ENCODE data around the gene EFNA4.
"Not testable (repeated sequence)": the region's sequence is repeated elsewhere in the genome, so short reads cannot be mapped to it uniquely, and the experiment has no call there.

EFNA4 gene

DNA sequence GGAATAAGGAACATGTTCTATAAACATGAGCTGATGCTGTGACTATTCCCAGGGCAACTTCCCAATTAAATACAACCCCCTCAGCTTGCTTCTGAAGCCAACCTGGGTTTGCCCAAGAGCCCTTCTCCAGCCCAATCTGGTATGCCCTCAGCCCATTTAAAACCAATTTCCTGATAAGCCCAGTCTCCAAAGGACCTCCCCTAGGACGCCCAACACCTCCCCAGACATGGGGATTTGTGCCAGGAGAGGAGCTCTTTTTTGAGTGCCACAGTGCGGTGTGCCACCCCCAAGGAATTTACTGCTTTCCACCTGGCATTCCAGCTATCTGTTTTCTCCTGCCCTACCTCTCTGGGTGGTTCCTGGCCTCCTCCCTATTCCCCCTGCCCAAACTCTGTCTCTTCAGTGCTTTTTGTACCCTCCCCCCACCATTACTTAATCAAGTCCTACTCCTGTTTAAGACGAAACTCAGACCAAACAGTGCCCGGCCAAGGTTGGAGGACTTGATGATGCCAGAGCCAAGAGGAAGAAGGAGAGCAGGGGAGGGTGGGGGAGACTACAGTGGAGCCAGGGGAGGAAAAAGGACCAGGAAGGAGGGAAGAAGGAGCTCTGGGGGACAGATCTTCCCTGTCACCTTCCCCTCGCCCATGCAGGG, 52.7 kb downstream of the EFNA4 start:
- H2BK120ac ChIP-seq (ENCODE audit: low read depth, low read length): no peak overlapping the region
- no peak overlapping the region for H2BK12ac ChIP-seq (ENCODE audit: low read length in 2 of 2)
- WGBS: 74% methylated on average over 5 of the region's 5 CpGs
- H2AK5ac ChIP-seq (ENCODE audit: low read length, severe bottlenecking): no peak overlapping the region
- no peaks in the 10 kb centered on the region for H3K9me3 ChIP-seq (ENCODE audit: control insufficient read depth, low read length)
- H3K14ac ChIP-seq (ENCODE audit: low read length in 2 of 2): no peak overlapping the region
- peaks cover 37 to 60% of the 10 kb centered on the region in 2 experiments for H3K27me3 ChIP-seq (ENCODE audit: control insufficient read depth in 1 of 2, insufficient read depth in 1 of 2, low read length in 2 of 2)
- H3K18ac ChIP-seq (ENCODE audit: low read depth in 1 of 2, low read length in 2 of 2): no peak overlapping the region
- no peak overlapping the region for H3K4ac ChIP-seq (ENCODE audit: low read depth in 1 of 2, low read length in 2 of 2)
- no peaks in the 10 kb centered on the region for H3K36me3 ChIP-seq (ENCODE audit: control insufficient read depth in 1 of 2, insufficient read depth in 2 of 2, low read depth in 1 of 2, low read length in 2 of 2)
- H4K8ac ChIP-seq (ENCODE audit: low read length): no peak overlapping the region
- H3K4me1 ChIP-seq (ENCODE audit: control insufficient read depth, insufficient read depth, low read depth, low read length): no peaks in the 10 kb centered on the region
- H3K79me1 ChIP-seq (replicated peaks; ENCODE audit: low read length, poor library complexity, severe bottlenecking): no peaks in the 10 kb centered on the region
- H4K91ac ChIP-seq (ENCODE audit: low read length): no peak overlapping the region
- H3K9ac ChIP-seq (ENCODE audit: low read length): no peak overlapping the region
- H2BK15ac ChIP-seq (ENCODE audit: low read depth, poor library complexity, severe bottlenecking): no peak overlapping the region
- no peak overlapping the region for H3K4me3 ChIP-seq (ENCODE audit: insufficient read depth in 1 of 2, low read depth in 1 of 2, low read length in 2 of 2)
- H3K4me2 ChIP-seq (ENCODE audit: low read length, poor library complexity, severe bottlenecking): no peak overlapping the region
- H3K23ac ChIP-seq (ENCODE audit: low read length in 2 of 2): no peak overlapping the region
- no peak overlapping the region for H2BK5ac ChIP-seq (ENCODE audit: low read depth, low read length, poor library complexity, severe bottlenecking)
- H3K27ac ChIP-seq (ENCODE audit: low read length, poor library complexity, severe bottlenecking): no peak overlapping the region
- no peak overlapping the region for H2AFZ ChIP-seq (ENCODE audit: low read depth, low read length)
- DNase-seq: no peak

DNA sequence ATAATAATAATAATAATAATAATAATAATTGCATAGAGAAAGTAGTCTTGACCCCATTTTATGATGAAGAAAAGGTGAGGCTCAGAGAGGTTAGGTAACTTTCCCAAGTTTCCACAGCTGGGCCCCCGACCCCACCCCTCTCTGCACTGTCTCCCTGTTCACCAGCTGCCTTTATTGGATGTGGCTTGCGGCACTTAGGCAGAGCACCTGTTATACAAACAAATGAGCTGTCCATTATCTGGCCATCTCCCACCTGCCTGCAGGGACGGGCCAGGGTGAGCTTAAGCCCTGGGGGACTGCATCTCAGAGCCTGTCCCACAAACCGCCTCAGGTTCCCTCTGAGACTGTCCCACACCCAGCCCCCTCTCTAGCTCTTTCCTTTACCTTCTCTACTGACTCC, 54.1 kb downstream of the EFNA4 start:
- no peak overlapping the region for H2AFZ ChIP-seq (ENCODE audit: low read depth, low read length)
- H3K18ac ChIP-seq (ENCODE audit: low read depth in 1 of 2, low read length in 2 of 2): no peak overlapping the region
- no peak overlapping the region for H4K91ac ChIP-seq (ENCODE audit: low read length)
- H3K14ac ChIP-seq (ENCODE audit: low read length in 2 of 2): no peak overlapping the region
- DNase-seq: no peak
- H3K4me2 ChIP-seq (ENCODE audit: low read length, poor library complexity, severe bottlenecking): no peak overlapping the region
- no peak overlapping the region for H3K23ac ChIP-seq (ENCODE audit: low read length in 2 of 2)
- H2AK5ac ChIP-seq (ENCODE audit: low read length, severe bottlenecking): no peak overlapping the region
- H2BK5ac ChIP-seq (ENCODE audit: low read depth, low read length, poor library complexity, severe bottlenecking): no peak overlapping the region
- H3K27me3 ChIP-seq (ENCODE audit: control insufficient read depth in 1 of 2, insufficient read depth in 1 of 2, low read length in 2 of 2): peaks cover 42 to 62% of the 10 kb centered on the region in 2 experiments
- 60% methylated on average over 4 of the region's 4 CpGs for WGBS
- no peak overlapping the region for H3K4ac ChIP-seq (ENCODE audit: low read depth in 1 of 2, low read length in 2 of 2)
- no peak overlapping the region for H4K8ac ChIP-seq (ENCODE audit: low read length)
- H3K4me3 ChIP-seq (ENCODE audit: insufficient read depth in 1 of 2, low read depth in 1 of 2, low read length in 2 of 2): no peak overlapping the region
- H3K27ac ChIP-seq (ENCODE audit: low read length, poor library complexity, severe bottlenecking): no peak overlapping the region
- H3K4me1 ChIP-seq (ENCODE audit: control insufficient read depth, insufficient read depth, low read depth, low read length): no peaks in the 10 kb centered on the region
- no peak overlapping the region for H3K9ac ChIP-seq (ENCODE audit: low read length)
- no peaks in the 10 kb centered on the region for H3K79me1 ChIP-seq (replicated peaks; ENCODE audit: low read length, poor library complexity, severe bottlenecking)
- H2BK12ac ChIP-seq (ENCODE audit: low read length in 2 of 2): no peak overlapping the region
- no peaks in the 10 kb centered on the region for H3K36me3 ChIP-seq (ENCODE audit: control insufficient read depth in 1 of 2, insufficient read depth in 2 of 2, low read depth in 1 of 2, low read length in 2 of 2)
- H2BK15ac ChIP-seq (ENCODE audit: low read depth, poor library complexity, severe bottlenecking): no peak overlapping the region
- H2BK120ac ChIP-seq (ENCODE audit: low read depth, low read length): no peak overlapping the region
- H3K9me3 ChIP-seq (ENCODE audit: control insufficient read depth, low read length): no peaks in the 10 kb centered on the region

DNA sequence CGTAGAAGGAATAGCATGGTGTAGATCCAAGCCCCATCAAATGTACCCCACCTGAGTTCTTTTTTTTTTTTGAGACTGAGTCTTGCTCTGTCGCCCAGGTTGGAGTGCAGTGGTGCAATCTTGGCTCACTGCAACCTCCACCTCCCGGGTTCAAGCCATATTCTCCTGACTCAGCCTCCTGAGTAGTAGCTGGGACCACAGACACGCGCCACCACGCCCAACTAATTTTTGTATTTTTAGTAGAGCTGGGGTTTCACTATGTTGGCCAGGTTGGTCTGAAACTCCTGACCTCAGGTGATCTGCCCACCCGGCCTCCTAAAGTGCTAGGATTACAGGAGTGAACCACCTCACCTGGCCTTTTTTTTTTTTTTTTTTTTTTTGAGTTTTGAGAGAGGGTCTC, 54.5 kb downstream of the EFNA4 start:
- H2BK120ac ChIP-seq (ENCODE audit: low read depth, low read length); H3K4ac ChIP-seq (ENCODE audit: low read depth in 1 of 2, low read length in 2 of 2); H3K4me2 ChIP-seq (ENCODE audit: low read length, poor library complexity, severe bottlenecking); H2AK5ac ChIP-seq (ENCODE audit: low read length, severe bottlenecking); H3K4me3 ChIP-seq (ENCODE audit: insufficient read depth in 1 of 2, low read depth in 1 of 2, low read length in 2 of 2); H3K27ac ChIP-seq (ENCODE audit: low read length, poor library complexity, severe bottlenecking); H4K8ac ChIP-seq (ENCODE audit: low read length); H3K36me3 ChIP-seq (ENCODE audit: control insufficient read depth in 1 of 2, insufficient read depth in 2 of 2, low read depth in 1 of 2, low read length in 2 of 2); H3K79me1 ChIP-seq (replicated peaks; ENCODE audit: low read length, poor library complexity, severe bottlenecking); H3K9me3 ChIP-seq (ENCODE audit: control insufficient read depth, low read length); H3K14ac ChIP-seq (ENCODE audit: low read length in 2 of 2); H2BK5ac ChIP-seq (ENCODE audit: low read depth, low read length, poor library complexity, severe bottlenecking); H3K4me1 ChIP-seq (ENCODE audit: control insufficient read depth, insufficient read depth, low read depth, low read length); H2AFZ ChIP-seq (ENCODE audit: low read depth, low read length); H4K91ac ChIP-seq (ENCODE audit: low read length); H3K18ac ChIP-seq (ENCODE audit: low read depth in 1 of 2, low read length in 2 of 2); H3K23ac ChIP-seq (ENCODE audit: low read length in 2 of 2); DNase-seq; H2BK12ac ChIP-seq (ENCODE audit: low read length in 2 of 2); H3K9ac ChIP-seq (ENCODE audit: low read length); H2BK15ac ChIP-seq (ENCODE audit: low read depth, poor library complexity, severe bottlenecking): not testable (repeated sequence)
- peaks cover 42 to 67% of the 10 kb centered on the region in 2 experiments for H3K27me3 ChIP-seq (ENCODE audit: control insufficient read depth in 1 of 2, insufficient read depth in 1 of 2, low read length in 2 of 2)
- WGBS: 81% methylated on average over 7 of the region's 7 CpGs

Measured in mesenchymal stem cell (in vitro differentiated cells and primary cell).